T-helper 17 cell (primary cell): ENCODE measurements around the gene SLC35A3. TPM values are rescaled to one million over a fixed set of nuclear protein-coding genes. Genes with fewer than 3 reads are reported as not detected.

ENCODE experiments used
- ATAC-seq: fragments of 150-1000 bp; cut with Tn5 transposase; 2 replicates; pipeline ENCODE4 v1.10.0; 2021; ENCODE audit warnings: mild to moderate bottlenecking, moderate library complexity
- DNase-seq, 3 donors: peaks; one replicate each; pipeline versions ENCODE4 v3.0.0 to v3.0.0-alpha.2; 2020 to 2021
- H3K9me3 ChIP-seq: one replicate; pipeline ENCODE4 v1.7.0; 2013; ENCODE audit warnings: low read length, mild to moderate bottlenecking; ENCODE audit not compliant: control insufficient read depth, poor library complexity, severe bottlenecking
- H3K27ac Mint-ChIP-seq: one replicate; pipeline ENCODE4 v1.8.0; 2022; ENCODE audit warnings: mild to moderate bottlenecking, moderate library complexity, mixed read lengths
- H3K27me3 Mint-ChIP-seq: one replicate; pipeline ENCODE4 v1.8.0; 2022; ENCODE audit warnings: mixed read lengths
- H3K36me3 Mint-ChIP-seq: one replicate; pipeline ENCODE4 v1.8.0; 2022; ENCODE audit warnings: low read depth, mixed read lengths
- H3K4me1 Mint-ChIP-seq: one replicate; pipeline ENCODE4 v1.8.0; 2022; ENCODE audit warnings: mild to moderate bottlenecking, mixed read lengths
- H3K4me3 Mint-ChIP-seq: one replicate; pipeline ENCODE4 v1.8.0; 2022; ENCODE audit warnings: mild to moderate bottlenecking, moderate library complexity, mixed read lengths
- total RNA-seq, 4 donors: library from RNA in 2 of 4; stranded (reverse) in 2 of 4; gene quantifications; one replicate each; pipeline ENCODE4 v1.2.3 and lab custom pipeline; 2022 to 2026

SLC35A3 gene
- 10 to 100 TPM; 20.4 to 26.7 TPM for total RNA-seq
- total RNA-seq (lab: John Stamatoyannopoulos, UW) = 28.2 to 34.7 reads per million in 2 donors

DNA sequence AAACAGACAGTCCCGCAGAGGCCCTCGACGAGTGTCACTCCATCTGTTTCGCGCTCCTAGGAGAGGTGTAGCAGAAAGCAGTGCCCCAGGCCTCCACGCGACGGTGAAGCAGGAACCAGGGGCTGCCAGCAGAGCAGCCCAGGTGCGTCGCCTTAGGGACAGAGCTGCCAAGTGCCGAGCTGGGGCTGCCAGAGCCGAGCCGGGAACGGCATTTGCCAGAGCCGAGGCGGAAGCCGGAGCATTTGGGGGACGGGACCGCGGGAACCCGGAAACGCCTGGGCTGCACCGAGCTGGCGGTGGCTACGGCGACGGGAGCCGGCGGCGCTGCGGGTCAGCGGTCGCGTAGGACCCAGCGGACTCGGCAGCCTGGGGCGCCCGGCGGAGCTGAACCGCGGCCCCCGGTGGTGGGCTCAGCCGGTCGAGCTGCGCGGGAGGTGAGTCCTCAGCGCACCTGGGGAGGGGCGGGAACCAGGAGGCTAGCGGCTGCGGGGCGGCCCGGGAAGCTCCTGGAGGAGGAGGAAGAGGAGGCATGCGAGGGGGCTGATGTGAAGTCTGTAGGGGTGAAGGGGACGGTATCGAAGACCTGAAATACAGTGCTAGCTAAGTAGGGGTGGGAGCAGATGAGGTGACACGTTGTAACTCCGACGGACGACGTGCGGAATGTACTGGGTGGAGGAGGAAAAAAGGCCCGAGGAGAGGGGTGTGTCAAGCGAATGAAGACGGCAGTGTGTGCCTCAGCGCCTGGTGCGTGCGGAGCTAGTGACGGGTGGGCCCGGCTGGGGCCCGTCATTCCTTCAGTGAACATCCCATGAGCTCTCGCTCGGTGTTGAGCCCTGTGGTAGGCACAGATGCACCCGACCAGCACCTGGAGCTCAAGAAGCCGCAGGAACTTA, at the start of gene SLC35A3:
Gene SLC35A3, plus strand, starts transcription at position 268 of the 893 bp plus-strand sequence. CDS start 23,559 bp downstream, outside the sequence.
- peak; percentile 88 for ATAC-seq
- Mint-ChIP-seq H3K4me1 (peaks cover 20% of the 10 kb centered on the region), H3K27me3 (no peaks in the 10 kb centered on the region), H3K4me3 (peak within 1 kb of the TSS; percentile 99), H3K27ac (peak within 1 kb of the TSS; percentile 92), H3K36me3 (peaks cover 2% of the 10 kb centered on the region)
- DNase-seq = peak; percentile 60 to 70 (median 62)
- no peaks in the 10 kb centered on the region for H3K9me3 ChIP-seq

DNA sequence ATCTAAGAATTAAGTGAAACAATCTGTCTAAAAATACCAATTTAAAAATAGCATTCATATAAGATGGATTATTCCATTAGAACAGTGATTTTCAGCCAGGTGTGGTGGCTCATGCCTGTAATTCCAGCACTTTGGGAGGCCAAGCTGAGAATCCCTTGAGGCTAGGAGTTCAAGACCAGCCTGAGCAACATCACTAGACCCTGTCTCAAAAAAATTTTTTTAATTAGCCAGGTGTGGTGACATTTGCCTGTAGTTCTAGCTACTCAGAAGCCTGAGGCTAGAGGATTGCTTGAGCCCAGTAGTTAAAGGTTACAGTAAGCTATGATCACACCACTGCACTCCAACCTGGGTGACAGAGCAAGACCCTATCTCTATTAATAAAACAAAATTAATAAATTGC, 35.0 kb upstream of the SLC35A3 start:
- peaks cover 25% of the 10 kb centered on the region for H3K27me3 Mint-ChIP-seq
- no peak overlapping the region for H3K4me3 Mint-ChIP-seq

DNA sequence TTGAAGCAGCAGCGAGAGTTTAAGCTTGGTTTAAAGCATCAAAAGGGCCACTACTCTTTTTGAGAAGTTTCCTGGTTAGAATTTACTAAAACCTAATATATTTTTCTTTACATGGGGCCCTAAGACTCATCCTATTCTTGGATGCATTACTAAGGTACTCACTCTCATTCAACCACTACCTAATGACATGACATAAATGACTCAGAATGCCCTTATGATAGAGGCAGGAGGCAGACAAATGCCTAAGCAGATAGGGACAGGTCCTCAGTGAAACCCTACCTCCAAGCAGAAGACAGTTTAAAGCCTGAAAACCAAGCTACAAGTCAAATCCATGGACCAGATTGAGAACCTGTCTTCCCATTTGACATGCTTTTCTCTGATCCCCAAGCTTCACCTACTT, 34.3 kb upstream of the SLC35A3 start:
- no peak overlapping the region for H3K27ac Mint-ChIP-seq
- H3K27me3 Mint-ChIP-seq = peaks cover 25% of the 10 kb centered on the region
- H3K4me3 Mint-ChIP-seq = no peak overlapping the region
- ATAC-seq (no peak), DNase-seq (no peak)
- no peaks in the 10 kb centered on the region for H3K4me1 Mint-ChIP-seq
- peaks cover 10% of the 10 kb centered on the region for H3K36me3 Mint-ChIP-seq
- no peaks in the 10 kb centered on the region for H3K9me3 ChIP-seq

More for the DNA sequence above, 35.0 kb upstream of the SLC35A3 start:
- ATAC-seq (no peak), DNase-seq (no peak)
- no peak overlapping the region for H3K27ac Mint-ChIP-seq
- H3K36me3 Mint-ChIP-seq = peaks cover 10% of the 10 kb centered on the region
- H3K4me1 Mint-ChIP-seq = no peaks in the 10 kb centered on the region
- H3K9me3 ChIP-seq = no peaks in the 10 kb centered on the region

DNA sequence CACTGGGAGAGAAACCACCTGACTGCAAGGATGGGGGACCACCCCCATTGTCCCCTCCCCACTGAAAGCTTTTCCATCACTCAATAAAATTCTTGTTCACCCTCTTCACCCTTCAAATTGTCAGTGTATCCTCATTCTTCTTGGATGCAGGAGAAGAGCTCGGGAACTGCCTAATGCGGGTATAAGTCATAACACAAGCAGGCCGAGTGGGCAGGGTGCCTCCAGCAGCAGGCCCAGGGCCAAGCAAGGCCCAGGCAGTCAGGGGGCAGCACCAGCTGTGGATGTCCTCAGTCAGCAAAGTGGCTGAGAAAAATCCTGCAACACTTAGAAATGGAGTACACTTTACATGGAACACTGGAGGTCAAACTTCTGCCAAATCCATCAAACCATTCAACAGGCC, 33.7 kb upstream of the SLC35A3 start:
- ATAC-seq (no peak), DNase-seq (no peak)
- Mint-ChIP-seq H3K4me1 (no peaks in the 10 kb centered on the region), H3K4me3 (no peak overlapping the region), H3K27ac (no peak overlapping the region), H3K27me3 (peaks cover 25% of the 10 kb centered on the region), H3K36me3 (peaks cover 10% of the 10 kb centered on the region)
- no peaks in the 10 kb centered on the region for H3K9me3 ChIP-seq

DNA sequence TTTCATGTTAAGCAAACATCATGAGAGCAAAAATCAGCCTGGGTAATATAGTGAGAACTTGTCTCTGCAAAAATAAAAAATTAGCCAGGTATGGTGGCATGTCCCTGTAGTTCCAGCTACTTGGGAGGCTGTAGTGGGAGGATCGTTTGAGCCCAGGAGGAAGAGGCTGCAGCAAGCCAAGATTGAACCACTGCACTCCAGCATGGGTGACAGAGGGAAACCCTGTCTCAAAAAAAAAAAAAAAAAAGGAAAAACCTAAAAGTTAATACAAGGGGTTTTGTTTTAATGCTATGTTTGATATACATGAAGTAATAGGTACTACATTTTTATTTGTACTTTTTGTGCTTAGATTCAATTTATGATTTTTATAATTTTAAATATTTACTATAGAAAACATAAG, 27.1 kb upstream of the SLC35A3 start:
- Mint-ChIP-seq H3K4me1 (no peaks in the 10 kb centered on the region), H3K27ac (no peak overlapping the region), H3K27me3 (peaks cover 27% of the 10 kb centered on the region), H3K36me3 (peaks cover 5% of the 10 kb centered on the region), H3K4me3 (no peak overlapping the region)
- no peak for DNase-seq
- no peak for ATAC-seq
- no peaks in the 10 kb centered on the region for H3K9me3 ChIP-seq

DNA sequence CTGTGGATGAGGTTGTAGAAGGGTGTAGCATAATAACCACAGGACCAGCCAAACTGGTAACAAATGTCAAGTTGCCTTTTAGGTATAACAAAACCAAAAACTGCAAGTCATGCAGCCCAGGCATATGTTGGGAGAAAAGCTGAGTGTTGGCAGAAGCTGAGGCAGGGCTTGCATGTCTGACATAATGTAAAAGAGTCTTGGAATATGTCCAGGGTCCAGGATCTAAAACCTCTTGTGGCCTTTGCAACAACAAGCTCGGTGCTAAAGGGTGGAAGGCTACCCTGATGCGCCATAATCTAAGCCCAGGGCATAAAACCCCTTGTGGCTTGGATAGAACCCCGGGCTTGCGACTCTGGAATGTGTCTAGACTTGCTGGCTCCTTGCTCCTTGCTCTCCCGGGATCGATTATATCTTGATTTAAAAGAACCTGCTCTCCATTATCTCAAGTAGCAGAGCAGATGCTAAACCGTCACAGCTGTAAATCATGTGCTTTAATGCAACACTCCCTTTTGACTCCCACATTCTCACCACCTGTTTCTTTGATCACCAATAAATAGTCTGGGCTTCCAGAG, 26.5 kb upstream of the SLC35A3 start:
- no peak for DNase-seq
- no peak overlapping the region for H3K4me3 Mint-ChIP-seq
- H3K4me1 Mint-ChIP-seq = no peaks in the 10 kb centered on the region
- H3K27ac Mint-ChIP-seq = no peak overlapping the region
- peaks cover 5% of the 10 kb centered on the region for H3K36me3 Mint-ChIP-seq
- H3K27me3 Mint-ChIP-seq = peaks cover 27% of the 10 kb centered on the region
- H3K9me3 ChIP-seq = no peaks in the 10 kb centered on the region
- ATAC-seq = no peak

DNA sequence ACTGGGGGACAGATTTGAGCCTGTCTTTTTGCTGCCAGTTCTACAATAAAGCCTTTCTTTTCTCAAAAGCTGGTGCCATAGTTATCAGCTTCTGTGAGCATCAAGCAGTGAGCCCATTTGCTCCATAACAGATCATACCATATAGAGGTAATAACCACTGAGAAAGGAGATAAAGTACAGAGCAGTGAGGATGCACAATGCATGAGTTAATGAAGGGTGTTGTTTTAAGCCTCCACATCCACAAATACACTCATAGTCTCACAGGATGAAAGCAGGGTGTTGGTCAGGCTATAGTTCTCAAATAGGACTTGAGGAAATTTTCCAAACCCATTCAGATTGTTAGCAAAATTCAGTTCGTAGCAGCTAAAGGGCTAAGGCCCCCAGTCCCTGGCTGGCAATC, 25.6 kb upstream of the SLC35A3 start:
- ATAC-seq (no peak), DNase-seq (no peak)
- Mint-ChIP-seq H3K4me3 (no peak overlapping the region), H3K4me1 (no peaks in the 10 kb centered on the region), H3K36me3 (peaks cover 5% of the 10 kb centered on the region), H3K27ac (no peak overlapping the region), H3K27me3 (peaks cover 23% of the 10 kb centered on the region)
- no peaks in the 10 kb centered on the region for H3K9me3 ChIP-seq

DNA sequence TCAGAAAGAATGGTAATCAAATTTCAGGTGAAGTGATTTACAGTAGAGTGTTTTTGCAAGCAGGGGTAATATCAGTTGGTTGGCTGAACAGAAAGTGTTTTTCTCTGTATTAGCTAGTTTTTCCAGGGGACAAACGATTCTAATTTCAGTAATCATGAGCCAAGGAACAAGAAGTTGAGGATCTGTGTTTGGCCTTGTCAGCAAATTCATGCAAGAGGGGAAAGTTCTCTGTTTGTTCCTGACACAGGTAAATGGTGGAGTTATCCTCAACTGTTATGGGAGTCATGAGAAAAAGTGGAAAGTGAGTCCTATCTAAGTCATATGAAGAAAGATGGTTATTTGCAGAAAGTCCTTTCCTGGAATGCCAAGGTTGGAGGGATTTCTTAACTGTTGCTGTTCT, 24.6 kb upstream of the SLC35A3 start:
- H3K4me1 Mint-ChIP-seq = no peaks in the 10 kb centered on the region
- H3K27ac Mint-ChIP-seq = no peak overlapping the region
- H3K27me3 Mint-ChIP-seq = peaks cover 23% of the 10 kb centered on the region
- no peaks in the 10 kb centered on the region for H3K9me3 ChIP-seq
- H3K4me3 Mint-ChIP-seq = no peak overlapping the region
- H3K36me3 Mint-ChIP-seq = peaks cover 5% of the 10 kb centered on the region
- ATAC-seq = no peak
- no peak for DNase-seq

DNA sequence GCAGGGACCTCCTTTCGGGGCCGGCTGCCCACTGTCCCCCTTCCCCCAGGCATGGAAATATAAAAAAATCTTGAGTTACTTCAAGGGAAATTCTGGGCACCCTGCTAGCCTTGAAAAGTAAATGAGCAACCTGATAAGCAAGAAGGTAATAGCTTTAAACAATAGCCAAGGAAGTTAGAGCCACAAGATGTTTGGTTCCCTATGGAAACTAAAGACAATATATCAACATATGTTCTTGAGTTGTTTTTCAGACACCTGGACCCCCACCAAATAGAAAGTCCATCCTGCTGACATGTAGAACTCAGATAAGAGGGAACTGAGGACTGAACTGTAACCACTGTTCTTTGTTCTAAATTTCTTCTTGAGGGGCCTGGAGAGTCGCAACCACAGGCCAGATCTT, 19.3 kb upstream of the SLC35A3 start:
- no peaks in the 10 kb centered on the region for H3K9me3 ChIP-seq
- Mint-ChIP-seq H3K27me3 (peaks cover 7% of the 10 kb centered on the region), H3K27ac (no peak overlapping the region), H3K4me3 (no peak overlapping the region), H3K4me1 (no peaks in the 10 kb centered on the region), H3K36me3 (peaks cover 2% of the 10 kb centered on the region)
- DNase-seq (no peak), ATAC-seq (no peak)

DNA sequence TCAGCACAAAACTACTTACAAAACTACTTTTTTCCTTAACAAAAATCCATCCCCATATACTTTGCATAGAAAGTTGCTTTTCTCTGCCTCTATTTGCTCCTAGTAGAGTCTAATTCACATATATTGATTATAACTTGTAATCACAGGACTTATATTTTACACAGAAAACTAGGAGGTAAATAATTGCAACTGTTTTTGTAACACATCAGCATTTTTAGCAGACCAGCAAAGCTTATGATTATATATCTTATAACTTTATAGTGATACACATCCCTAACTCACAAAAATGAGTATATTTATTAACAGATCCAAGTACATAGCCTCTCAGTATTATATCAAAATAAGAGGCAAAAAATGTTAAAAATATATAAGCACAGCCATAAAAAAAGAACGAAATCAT, 17.3 kb upstream of the SLC35A3 start:
- no peaks in the 10 kb centered on the region for H3K9me3 ChIP-seq
- Mint-ChIP-seq H3K4me3 (no peak overlapping the region), H3K36me3 (peaks cover 2% of the 10 kb centered on the region), H3K27ac (no peak overlapping the region), H3K4me1 (peaks cover 2% of the 10 kb centered on the region), H3K27me3 (no peaks in the 10 kb centered on the region)
- ATAC-seq (no peak), DNase-seq (no peak)

DNA sequence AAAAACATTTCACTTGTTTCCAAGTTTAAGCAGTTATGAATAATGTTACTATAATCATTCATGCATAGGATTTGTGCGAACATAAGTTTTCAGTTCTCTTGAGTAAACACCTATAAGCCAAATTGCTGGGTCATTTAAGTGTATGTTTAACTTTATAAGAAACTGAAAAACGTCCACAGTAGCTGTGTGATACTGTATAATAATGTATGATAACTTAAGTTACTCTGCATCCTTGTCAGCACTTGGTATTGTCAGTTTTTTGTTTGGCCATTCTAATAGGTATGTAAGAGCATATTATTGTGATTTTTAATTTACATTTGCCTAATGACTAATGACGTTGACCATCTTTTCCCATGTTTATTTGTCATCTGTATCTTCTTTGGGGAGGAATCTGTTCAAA, 14.4 kb upstream of the SLC35A3 start:
- Mint-ChIP-seq H3K4me3 (no peak overlapping the region), H3K27ac (no peak overlapping the region), H3K27me3 (no peaks in the 10 kb centered on the region), H3K4me1 (peaks cover 2% of the 10 kb centered on the region), H3K36me3 (peaks cover 2% of the 10 kb centered on the region)
- H3K9me3 ChIP-seq = no peaks in the 10 kb centered on the region
- ATAC-seq (no peak), DNase-seq (no peak)

DNA sequence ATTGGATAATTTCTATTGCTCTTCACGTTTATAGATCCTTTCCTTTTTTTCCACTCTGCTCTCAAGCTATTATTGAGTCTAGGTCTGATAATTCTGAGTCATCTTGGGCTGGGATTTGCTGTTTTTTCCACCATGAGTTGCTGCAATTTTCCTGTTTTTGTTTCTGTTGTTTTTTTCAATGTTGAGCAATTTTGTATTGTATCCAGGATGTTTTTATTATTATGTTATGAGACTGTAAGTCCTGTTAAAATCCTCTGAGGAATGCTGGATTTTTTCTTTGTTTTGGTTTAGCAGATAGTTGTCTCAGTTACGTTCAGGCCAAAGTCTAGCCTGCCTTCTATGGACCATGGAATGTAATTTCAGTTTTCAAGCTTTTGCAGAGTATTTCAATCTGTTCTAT, 13.0 kb upstream of the SLC35A3 start:
- no peaks in the 10 kb centered on the region for H3K27me3 Mint-ChIP-seq
- no peaks in the 10 kb centered on the region for H3K9me3 ChIP-seq
- peaks cover 2% of the 10 kb centered on the region for H3K36me3 Mint-ChIP-seq
- peaks cover 2% of the 10 kb centered on the region for H3K4me1 Mint-ChIP-seq
- H3K27ac Mint-ChIP-seq = no peak overlapping the region
- ATAC-seq = no peak
- H3K4me3 Mint-ChIP-seq = no peak overlapping the region
- no peak for DNase-seq

DNA sequence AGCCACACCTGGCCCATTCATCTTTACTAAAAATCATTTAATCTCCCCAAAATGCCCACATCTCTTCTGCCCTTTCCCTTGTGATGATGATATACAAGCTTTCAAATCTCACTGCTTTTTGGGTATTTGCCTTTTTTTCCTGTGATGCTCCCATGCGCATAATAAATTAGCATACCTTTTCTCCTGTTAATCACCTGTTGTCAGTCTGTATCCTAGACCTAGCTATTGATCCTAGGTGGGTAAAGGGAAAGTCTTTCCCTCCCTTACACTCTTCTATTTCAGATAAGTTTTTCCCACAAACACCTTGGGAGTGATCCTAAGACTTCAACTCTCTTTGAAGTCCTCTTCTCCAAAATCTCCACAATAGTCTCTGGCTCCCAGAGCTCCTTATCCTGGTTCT, 12.0 kb upstream of the SLC35A3 start:
- Mint-ChIP-seq H3K27ac (no peak overlapping the region), H3K27me3 (no peaks in the 10 kb centered on the region), H3K36me3 (no peaks in the 10 kb centered on the region), H3K4me1 (peaks cover 2% of the 10 kb centered on the region), H3K4me3 (no peak overlapping the region)
- DNase-seq = no peak
- no peaks in the 10 kb centered on the region for H3K9me3 ChIP-seq
- ATAC-seq = no peak
